SK-N-SH treated with all-trans-retinoic acid at 6 μM for 48 hours (cell line): ENCODE measurements around the gene BTK.

ENCODE experiments used
- ATAC-seq: fragments of 200-7000 bp; cut with Tn5 transposase; 3 replicates; pipeline ENCODE4 v1.9.1; 2020; ENCODE audit warnings: mild to moderate bottlenecking, moderate library complexity
- ARNTL ChIP-seq: fragments of 450-650 bp; formaldehyde crosslinking; IDR thresholded peaks from 2 replicates; pipeline ENCODE4 v1.5.0; 2020; ENCODE audit warnings: low read depth, mild to moderate bottlenecking, moderate library complexity, borderline replicate concordance
- BACH2 ChIP-seq: fragments of 250-450 bp; sonication (Bioruptor Pico); IDR thresholded peaks from 2 replicates; pipeline ENCODE4 v1.9.0; 2021; ENCODE audit warnings: mild to moderate bottlenecking, borderline replicate concordance
- CREB5 ChIP-seq: fragments of 250-450 bp; sonication (Bioruptor Pico); IDR thresholded peaks from 2 replicates; pipeline ENCODE4 v1.5.1; 2020; ENCODE audit warnings: low read depth, mild to moderate bottlenecking, moderate library complexity
- CSRNP3 ChIP-seq: fragments of 250-450 bp; sonication (Bioruptor Pico); IDR thresholded peaks from 2 replicates; pipeline ENCODE4 v1.5.1; 2021; ENCODE audit warnings: mild to moderate bottlenecking, moderate library complexity
- ESRRG ChIP-seq: fragments of 250-450 bp; sonication (Bioruptor Pico); IDR thresholded peaks from 2 replicates; pipeline ENCODE4 v1.6.1; 2021; ENCODE audit warnings: mild to moderate bottlenecking
- GLIS3 ChIP-seq: fragments of 250-450 bp; sonication (Bioruptor Pico); IDR thresholded peaks from 2 replicates; pipeline ENCODE4 v1.5.0; 2020; ENCODE audit warnings: mild to moderate bottlenecking, moderate library complexity
- ISL1 ChIP-seq: fragments of 250-450 bp; sonication (Bioruptor Pico); IDR thresholded peaks from 2 replicates; pipeline ENCODE4 v2.1.2; 2022; ENCODE audit warnings: mild to moderate bottlenecking, moderate library complexity
- OSR1 ChIP-seq: fragments of 250-450 bp; sonication (Bioruptor Pico); IDR thresholded peaks from 2 replicates; pipeline ENCODE4 v1.8.0; 2022; ENCODE audit warnings: moderate library complexity, mild to moderate bottlenecking, inconsistent platforms
- PATZ1 ChIP-seq: fragments of 250-450 bp; sonication (Bioruptor Pico); IDR thresholded peaks from 2 replicates; pipeline ENCODE4 v1.8.0; 2020; ENCODE audit warnings: mild to moderate bottlenecking, moderate library complexity, borderline replicate concordance
- POU6F1 ChIP-seq: fragments of 250-450 bp; sonication (Bioruptor Pico); IDR thresholded peaks from 2 replicates; pipeline ENCODE4 v1.8.0; 2021; ENCODE audit warnings: low read depth, mild to moderate bottlenecking, moderate library complexity, borderline replicate concordance
- RARB ChIP-seq: fragments of 250-450 bp; sonication (Bioruptor Pico); IDR thresholded peaks from 2 replicates; pipeline ENCODE4 v1.8.0; 2021; ENCODE audit warnings: mild to moderate bottlenecking, moderate library complexity
- SNAI2 ChIP-seq: fragments of 250-450 bp; sonication (Bioruptor Pico); IDR thresholded peaks from 2 replicates; pipeline ENCODE4 v1.5.0; 2020; ENCODE audit warnings: mild to moderate bottlenecking, moderate library complexity
- TCF4 ChIP-seq: fragments of 250-450 bp; sonication (Bioruptor Pico); IDR thresholded peaks from 2 replicates; pipeline ENCODE4 v1.8.0; 2021; ENCODE audit warnings: mild to moderate bottlenecking, moderate library complexity, borderline replicate concordance
- TOX ChIP-seq: fragments of 250-450 bp; sonication (Bioruptor Pico); IDR thresholded peaks from 2 replicates; pipeline ENCODE4 v1.8.0; 2021; ENCODE audit warnings: mild to moderate bottlenecking, moderate library complexity, borderline replicate concordance
- TSHZ2 ChIP-seq: fragments of 250-450 bp; sonication (Bioruptor Pico); IDR thresholded peaks from 2 replicates; pipeline ENCODE4 v1.5.0; 2020; ENCODE audit warnings: mild to moderate bottlenecking, moderate library complexity
- ZC3H10 ChIP-seq: fragments of 250-450 bp; sonication (Bioruptor Pico); IDR thresholded peaks from 2 replicates; pipeline ENCODE4 v1.5.1; 2021; ENCODE audit warnings: mild to moderate bottlenecking, moderate library complexity
- ZFP3 ChIP-seq: fragments of 250-450 bp; sonication (Bioruptor Pico); IDR thresholded peaks from 2 replicates; pipeline ENCODE4 v1.5.0; 2020; ENCODE audit warnings: mild to moderate bottlenecking, moderate library complexity
- ZFP30 ChIP-seq: fragments of 450-650 bp; formaldehyde crosslinking; IDR thresholded peaks from 2 replicates; pipeline ENCODE4 v1.5.0; 2022; ENCODE audit warnings: mild to moderate bottlenecking, moderate library complexity
- ZNF565 ChIP-seq: fragments of 450-650 bp; formaldehyde crosslinking; conservative IDR thresholded peaks from 2 replicates; pipeline ENCODE4 v1.5.0; 2020; ENCODE audit warnings: low read depth, mild to moderate bottlenecking, moderate library complexity
- ZNF70 ChIP-seq: fragments of 450-650 bp; formaldehyde crosslinking; IDR thresholded peaks from 2 replicates; pipeline ENCODE4 v1.5.0; 2020; ENCODE audit warnings: mild to moderate bottlenecking, moderate library complexity
- ZNF8 ChIP-seq: fragments of 450-650 bp; formaldehyde crosslinking; IDR thresholded peaks from 2 replicates; pipeline ENCODE4 v1.5.0; 2020; ENCODE audit warnings: mild to moderate bottlenecking, moderate library complexity

BTK gene

GRCh38 chrX:101362116-101362515 lies 23.9 kb downstream of the BTK start:
- no peak for ATAC-seq
- no peak for TF ChIP-seq ZC3H10 (CRISPR knock-in tag)
- TF ChIP-seq RARB, result no peak
- TF ChIP-seq CREB5 (CRISPR knock-in tag), result no peak
- no peak for TF ChIP-seq GLIS3 (CRISPR knock-in tag)
- no peak for TF ChIP-seq POU6F1 (CRISPR knock-in tag)
- TF ChIP-seq SNAI2 (CRISPR knock-in tag), result no peak
- TF ChIP-seq PATZ1 (CRISPR knock-in tag), result no peak
- TF ChIP-seq ARNTL, result no peak
- no peak for TF ChIP-seq ESRRG (CRISPR knock-in tag)
- no peak for TF ChIP-seq ZNF8 (CRISPR knock-in tag)
- no peak for TF ChIP-seq TCF4 (CRISPR knock-in tag)
- no peak for TF ChIP-seq TSHZ2 (CRISPR knock-in tag)
- no peak for TF ChIP-seq CSRNP3 (CRISPR knock-in tag)
- TF ChIP-seq ZNF565 (CRISPR knock-in tag), result no peak
- no peak for TF ChIP-seq BACH2
- TF ChIP-seq ZNF70 (CRISPR knock-in tag), result no peak
- TF ChIP-seq OSR1 (CRISPR knock-in tag), result no peak
- no peak for TF ChIP-seq ZFP30 (CRISPR knock-in tag)
- no peak for TF ChIP-seq TOX (CRISPR knock-in tag)
- TF ChIP-seq ZFP3 (CRISPR knock-in tag), result no peak

- TF ChIP-seq ZNF70 (CRISPR knock-in tag), result no peak
- TF ChIP-seq ZNF565 (CRISPR knock-in tag), result no peak
- TF ChIP-seq CREB5 (CRISPR knock-in tag), result no peak
- no peak for TF ChIP-seq BACH2
- no peak for TF ChIP-seq ISL1
- TF ChIP-seq TOX (CRISPR knock-in tag), result no peak
- no peak for TF ChIP-seq RARB
- no peak for TF ChIP-seq ZC3H10 (CRISPR knock-in tag)
- TF ChIP-seq ZFP30 (CRISPR knock-in tag), result no peak
- no peak for TF ChIP-seq ARNTL
- TF ChIP-seq POU6F1 (CRISPR knock-in tag), result no peak
- no peak for TF ChIP-seq GLIS3 (CRISPR knock-in tag)
- TF ChIP-seq SNAI2 (CRISPR knock-in tag), result no peak
- TF ChIP-seq ZNF8 (CRISPR knock-in tag), result no peak
- TF ChIP-seq TCF4 (CRISPR knock-in tag), result no peak
Observed at GRCh38 chrX:101360390-101360789, 25.6 kb downstream of the BTK start.

More at GRCh38 chrX:101360390-101360789, 25.6 kb downstream of the BTK start:
- no peak for ATAC-seq
